SK-N-MC (cell line): ENCODE data around the gene AARS2.

Source experiments
- DNase-seq: peaks from one replicate; pipeline ENCODE4 v3.0.0-alpha.2; 2011; ENCODE audit warnings: low read depth, low spot score
- H3K27ac ChIP-seq: fragments of 200-600 bp; sonication (generic); 2 replicates; pipeline ENCODE4 v1.5.1; 2016; ENCODE audit warnings: mixed run types
- H3K36me3 ChIP-seq: fragments of 200-600 bp; sonication (generic); 2 replicates; pipeline ENCODE4 v1.6.1; 2017; ENCODE audit warnings: antibody characterized with exemption, low read length, mixed read lengths; ENCODE audit not compliant: insufficient read depth
- H3K4me3 ChIP-seq: fragments of 200-600 bp; sonication (generic); 2 replicates; pipeline ENCODE4 v1.5.1; 2016
- H3K9ac ChIP-seq: fragments of 200-600 bp; sonication (generic); 2 replicates; pipeline ENCODE4 v1.8.0; 2017; ENCODE audit warnings: mixed run types, mixed read lengths; ENCODE audit not compliant: insufficient read length
- H3K9me3 ChIP-seq: fragments of 200-600 bp; sonication (generic); 2 replicates; pipeline ENCODE4 v1.6.1; 2017; ENCODE audit warnings: low read depth, mild to moderate bottlenecking, antibody characterized with exemption, low read length, moderate library complexity, mixed read lengths
- EZH2 ChIP-seq: fragments of 200-600 bp; sonication (generic); IDR thresholded peaks from one replicate; pipeline ENCODE4 v1.6.1; 2017; ENCODE audit warnings: antibody characterized with exemption
- FOXP2 ChIP-seq: optimal IDR thresholded peaks from 2 replicates; pipeline ENCODE3; 2011; ENCODE audit warnings: mild to moderate bottlenecking, moderate library complexity; ENCODE audit not compliant: insufficient read depth; ENCODE audit errors: extremely low read length, control extremely low read depth
- POLR2AphosphoS5 ChIP-seq: IDR thresholded peaks from 2 replicates; pipeline ENCODE4 v1.6.1; 2012; ENCODE audit warnings: mild to moderate bottlenecking, low read depth, low read length, borderline replicate concordance

AARS2 gene

DNA sequence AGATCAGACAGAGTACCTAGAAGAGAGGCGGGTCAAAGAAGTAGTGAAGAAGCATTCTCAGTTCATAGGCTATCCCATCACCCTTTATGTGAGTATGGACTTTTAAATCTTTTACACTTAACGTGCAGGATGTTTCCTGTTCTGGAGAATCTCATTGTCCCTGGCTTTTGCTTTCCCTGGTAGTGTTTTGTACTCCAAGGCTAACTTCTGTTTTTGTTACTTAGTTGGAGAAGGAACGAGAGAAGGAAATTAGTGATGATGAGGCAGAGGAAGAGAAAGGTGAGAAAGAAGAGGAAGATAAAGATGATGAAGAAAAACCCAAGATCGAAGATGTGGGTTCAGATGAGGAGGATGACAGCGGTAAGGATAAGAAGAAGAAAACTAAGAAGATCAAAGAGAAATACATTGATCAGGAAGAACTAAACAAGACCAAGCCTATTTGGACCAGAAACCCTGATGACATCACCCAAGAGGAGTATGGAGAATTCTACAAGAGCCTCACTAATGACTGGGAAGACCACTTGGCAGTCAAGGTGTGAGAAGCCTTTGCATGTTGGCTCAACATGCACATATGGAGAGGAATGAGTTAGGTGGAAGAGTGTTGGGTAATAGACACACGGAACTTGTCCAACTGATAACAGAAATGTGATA is 63.0 kb downstream of the AARS2 start:
- H3K9ac ChIP-seq, result peak overlapping the region; percentile 100
- H3K4me3 ChIP-seq, result no peak overlapping the region
- peaks cover 76% of the 10 kb centered on the region for H3K36me3 ChIP-seq
- H3K27ac ChIP-seq, result peak overlapping the region; percentile 89
- no peak for DNase-seq
- TF ChIP-seq POLR2AphosphoS5 (peak; percentile 8; the same call in 1 of the 2 replicates), FOXP2 (no peak), EZH2 (no peak)
- H3K9me3 ChIP-seq, result no peaks in the 10 kb centered on the region
